ENCODE results near the gene SALL3.

GRCh38 chr18:78971511-78972245 lies 7.9 kb upstream of the SALL3 start:
- TF ChIP-seq POLR2AphosphoS5 (IDR thresholded peaks at IDR 0.05) (no peak), CTCF (IDR thresholded peaks at IDR 0.05) (no peak), EP300 (IDR thresholded peaks at IDR 0.05) (no peak)

All from gastroesophageal sphincter (tissue), 3 donors.